SH-SY5Y (cell line): ENCODE data around the gene RAG2.

Source experiments
- GATA2 ChIP-seq: IDR thresholded peaks from 2 replicates; pipeline ENCODE4 v1.6.1; 2011; ENCODE audit warnings: mild to moderate bottlenecking, low read depth, low read length
- GATA3 ChIP-seq: IDR thresholded peaks from 2 replicates; pipeline ENCODE4 v1.6.1; 2011; ENCODE audit warnings: low read depth, mild to moderate bottlenecking, low read length, moderate library complexity

DNA sequence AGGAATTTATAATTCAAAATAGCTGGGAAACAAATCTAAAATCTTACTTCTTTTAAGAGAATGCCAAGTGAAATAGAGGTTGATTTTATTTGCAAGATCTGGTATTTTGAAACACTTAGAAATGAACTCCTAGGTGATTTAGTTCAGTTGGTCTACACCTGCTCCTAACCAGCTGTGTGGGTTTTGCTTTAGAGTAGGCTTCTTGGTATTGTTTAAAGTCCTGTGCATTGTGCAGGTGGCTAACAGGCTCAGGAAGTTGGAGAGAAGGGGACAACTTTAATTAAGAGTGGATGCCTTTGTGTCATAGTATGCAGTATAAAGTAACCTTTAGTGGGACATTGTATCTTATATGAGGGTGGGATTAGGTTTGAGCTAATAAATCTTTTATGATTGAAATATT lies 4.1 kb upstream of the RAG2 start:
- TF ChIP-seq GATA2 (no peak), GATA3 (no peak)
